Prostate gland (tissue), 2 donors: ENCODE data around the gene TCF7L1. TPM values are rescaled to one million over a fixed set of nuclear protein-coding genes. Genes with fewer than 3 reads are reported as not detected.

Source experiments
- DNase-seq: peaks from one replicate; pipeline ENCODE4 v3.0.0-alpha.2; 2019; ENCODE audit warnings: low spot score
- H3K27ac ChIP-seq, 2 donors: fragments of 200-600 bp; sonication (generic); 2 replicates each; pipeline ENCODE4 v1.5.1; 2017 to 2019
- H3K27me3 ChIP-seq: fragments of 200-600 bp; sonication (generic); replicated peaks from 2 replicates; pipeline ENCODE4 v1.5.1; 2019; ENCODE audit not compliant: insufficient read depth
- H3K36me3 ChIP-seq, 2 donors: fragments of 200-600 bp; sonication (generic); 1 replicate in 1 of 2; 2 replicates in 1 of 2; pipeline versions ENCODE4 v1.5.1 to v1.8.1; 2017 to 2019
- H3K4me1 ChIP-seq: fragments of 200-600 bp; sonication (generic); replicated peaks from 2 replicates; pipeline ENCODE4 v1.5.1; 2019
- H3K4me3 ChIP-seq, 2 donors: fragments of 200-600 bp; sonication (generic); 2 replicates each; pipeline ENCODE4 v1.5.1; 2017 to 2019
- H3K9me3 ChIP-seq: fragments of 200-600 bp; sonication (generic); 2 replicates; pipeline ENCODE4 v1.5.1; 2017
- POLR2A ChIP-seq: fragments of 450-650 bp; IDR thresholded peaks from one replicate; pipeline ENCODE4 v1.6.1; 2016; ENCODE audit warnings: antibody characterized with exemption, mild to moderate bottlenecking
- POLR2AphosphoS5 ChIP-seq: sonication (generic); formaldehyde crosslinking; IDR thresholded peaks from one replicate; pipeline ENCODE4 v1.6.1; 2017; ENCODE audit warnings: antibody characterized with exemption
- WGBS: methylation state at CpG from one replicate; pipeline ENCODE4 v1.1.5; 2018; 5-methylcytosine and 5-hydroxymethylcytosine counted together
- intact Hi-C: fragments of 100-400 bp; cut with DNase I; formaldehyde crosslinking; loops from one replicate; pipeline ENCODE4 v1.14.2; 2022
- total RNA-seq, 2 donors: library from RNA; depleted of rRNA; stranded (reverse); fragments of >200 nt; gene quantifications; one replicate each; pipeline ENCODE4 v1.1.0, GENCODE V29; 2016
- TF ChIP-seq, protein P1 (sequence below), 4 experiments: fragments of 200-600 bp in 2 of 4; fragments of 450-650 bp in 2 of 4; sonication (generic) in 2 of 4; IDR thresholded peaks; 1 replicate in 3 of 4; 2 replicates in 1 of 4; pipeline ENCODE4 v1.5.1; 2016 to 2019; ENCODE audit warnings: antibody characterized with exemption in 4 of 4, mild to moderate bottlenecking in 2 of 4, moderate library complexity in 2 of 4

Gene TCF7L1
- total RNA-seq, 2 donors from 2014 or later = 2.6 to 7.0 TPM

GRCh38 chr2:85158559-85159273, 25.5 kb downstream of the TCF7L1 start:
- Histone ChIP-seq H3K36me3 (no peaks in the 10 kb centered on the region), H3K4me3 (no peak overlapping the region), H3K27me3 (no peaks in the 10 kb centered on the region), H3K4me1 (peaks cover 8% of the 10 kb centered on the region), H3K9me3 (no peaks in the 10 kb centered on the region), H3K27ac (no peak overlapping the region)
- TF ChIP-seq POLR2A = no peak
- TF ChIP-seq, protein P1, sequence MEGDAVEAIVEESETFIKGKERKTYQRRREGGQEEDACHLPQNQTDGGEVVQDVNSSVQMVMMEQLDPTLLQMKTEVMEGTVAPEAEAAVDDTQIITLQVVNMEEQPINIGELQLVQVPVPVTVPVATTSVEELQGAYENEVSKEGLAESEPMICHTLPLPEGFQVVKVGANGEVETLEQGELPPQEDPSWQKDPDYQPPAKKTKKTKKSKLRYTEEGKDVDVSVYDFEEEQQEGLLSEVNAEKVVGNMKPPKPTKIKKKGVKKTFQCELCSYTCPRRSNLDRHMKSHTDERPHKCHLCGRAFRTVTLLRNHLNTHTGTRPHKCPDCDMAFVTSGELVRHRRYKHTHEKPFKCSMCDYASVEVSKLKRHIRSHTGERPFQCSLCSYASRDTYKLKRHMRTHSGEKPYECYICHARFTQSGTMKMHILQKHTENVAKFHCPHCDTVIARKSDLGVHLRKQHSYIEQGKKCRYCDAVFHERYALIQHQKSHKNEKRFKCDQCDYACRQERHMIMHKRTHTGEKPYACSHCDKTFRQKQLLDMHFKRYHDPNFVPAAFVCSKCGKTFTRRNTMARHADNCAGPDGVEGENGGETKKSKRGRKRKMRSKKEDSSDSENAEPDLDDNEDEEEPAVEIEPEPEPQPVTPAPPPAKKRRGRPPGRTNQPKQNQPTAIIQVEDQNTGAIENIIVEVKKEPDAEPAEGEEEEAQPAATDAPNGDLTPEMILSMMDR (IDR thresholded peaks at IDR 0.05) = no peak
- TF ChIP-seq POLR2AphosphoS5 = no peak
- intact Hi-C loops = no loop called here
- WGBS = 48% methylated on average over 14 of the region's 14 CpGs
- DNase-seq = peak; percentile 18

DNA sequence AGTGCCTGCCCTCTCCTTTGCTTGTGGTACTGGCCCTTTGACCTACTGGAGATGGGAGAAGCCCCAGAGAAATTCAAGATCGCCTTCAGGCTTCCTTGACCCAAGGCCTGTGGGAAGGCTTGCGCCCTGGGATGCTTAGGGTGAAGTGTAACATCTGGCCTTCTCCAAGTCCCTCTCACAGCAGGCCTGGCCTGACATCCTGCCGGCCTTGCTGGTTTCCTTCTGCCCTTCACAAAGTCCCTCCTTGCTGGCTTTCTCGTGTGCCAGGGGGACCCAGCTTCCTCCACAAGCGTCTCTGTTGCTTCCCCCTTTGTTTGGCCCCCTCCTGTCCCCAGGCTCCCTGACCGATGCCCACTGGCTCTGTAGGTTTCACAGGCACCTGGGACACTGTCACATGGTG, 26.4 kb downstream of the TCF7L1 start:
- TF ChIP-seq POLR2A = no peak
- TF ChIP-seq, protein P1 (IDR thresholded peaks at IDR 0.05) = no peak
- no peak for TF ChIP-seq POLR2AphosphoS5
- H3K27me3 ChIP-seq = no peaks in the 10 kb centered on the region
- no peaks in the 10 kb centered on the region for H3K9me3 ChIP-seq
- H3K4me3 ChIP-seq = no peak overlapping the region
- intact Hi-C loops = no loop called here
- 61% methylated on average over 6 of the region's 6 CpGs for WGBS
- DNase-seq = no peak
- no peak overlapping the region for H3K27ac ChIP-seq
- peaks cover 8% of the 10 kb centered on the region for H3K4me1 ChIP-seq
- no peaks in the 10 kb centered on the region for H3K36me3 ChIP-seq

DNA sequence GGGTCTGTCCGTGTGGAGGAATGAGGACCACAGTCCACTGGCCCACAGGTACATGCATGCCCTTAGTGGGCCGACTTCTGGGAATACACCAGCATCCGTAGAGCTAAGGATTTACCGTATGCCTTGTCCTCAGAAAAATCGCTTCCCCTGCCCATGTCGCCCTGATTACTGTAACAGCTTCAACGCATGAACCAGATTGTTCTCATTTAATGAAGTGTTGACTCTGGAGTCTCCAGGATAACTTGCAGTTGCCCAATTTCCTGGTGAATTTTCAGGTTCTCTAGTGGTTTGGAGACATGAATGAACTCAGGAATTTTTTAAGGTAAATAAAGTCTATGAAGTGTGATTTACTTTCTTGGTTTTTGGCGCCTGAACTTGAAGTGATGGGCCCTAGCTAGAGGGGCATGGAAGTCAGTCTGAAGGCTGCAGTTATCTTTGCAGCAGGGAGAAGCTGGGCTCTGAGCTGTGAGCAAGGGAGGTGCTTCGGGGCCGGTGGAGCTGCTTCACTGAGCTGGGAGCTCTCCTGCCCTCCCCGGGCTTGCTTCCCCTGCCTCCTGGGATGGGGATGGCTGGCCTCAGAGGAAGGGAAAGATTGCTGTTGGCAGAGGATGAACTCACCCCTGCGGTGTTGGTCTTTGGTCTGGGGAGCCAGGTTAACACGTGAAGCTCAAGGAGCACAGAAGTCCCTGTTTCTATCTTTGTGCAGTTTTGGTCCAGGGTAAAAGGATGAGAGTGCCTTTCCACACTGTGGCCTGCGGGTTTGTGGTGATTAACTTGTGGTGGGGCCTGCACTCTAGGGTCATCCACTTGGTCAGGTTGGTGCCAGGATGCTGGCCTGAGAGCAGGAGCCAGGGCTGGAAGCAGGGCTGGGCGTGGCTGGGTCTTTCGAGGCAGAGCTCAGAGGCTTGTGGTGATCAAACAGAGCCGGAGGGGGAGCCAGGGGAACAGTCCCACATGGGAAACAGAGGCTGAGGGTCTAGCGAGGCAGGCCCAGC, 28.1 kb downstream of the TCF7L1 start:
- TF ChIP-seq POLR2A = no peak
- Histone ChIP-seq H3K36me3 (no peaks in the 10 kb centered on the region), H3K27me3 (no peaks in the 10 kb centered on the region), H3K27ac (no peak overlapping the region), H3K9me3 (no peaks in the 10 kb centered on the region), H3K4me3 (no peak overlapping the region), H3K4me1 (peaks cover 6% of the 10 kb centered on the region)
- intact Hi-C loops = no loop called here
- no peak for DNase-seq
- 78% methylated on average over 17 of the region's 18 CpGs for WGBS

GRCh38 chr2:85162746-85163301, 29.6 kb downstream of the TCF7L1 start:
- Histone ChIP-seq H3K27me3 (no peaks in the 10 kb centered on the region), H3K4me1 (peaks cover 5% of the 10 kb centered on the region), H3K27ac (no peak overlapping the region), H3K4me3 (no peak overlapping the region), H3K9me3 (no peaks in the 10 kb centered on the region), H3K36me3 (no peaks in the 10 kb centered on the region)
- no peak for DNase-seq
- TF ChIP-seq POLR2AphosphoS5 (no peak), POLR2A (no peak)
- TF ChIP-seq, protein P1 (IDR thresholded peaks at IDR 0.05) = no peak
- intact Hi-C loops = no loop called here
- 81% methylated on average over 8 of the region's 8 CpGs for WGBS

DNA sequence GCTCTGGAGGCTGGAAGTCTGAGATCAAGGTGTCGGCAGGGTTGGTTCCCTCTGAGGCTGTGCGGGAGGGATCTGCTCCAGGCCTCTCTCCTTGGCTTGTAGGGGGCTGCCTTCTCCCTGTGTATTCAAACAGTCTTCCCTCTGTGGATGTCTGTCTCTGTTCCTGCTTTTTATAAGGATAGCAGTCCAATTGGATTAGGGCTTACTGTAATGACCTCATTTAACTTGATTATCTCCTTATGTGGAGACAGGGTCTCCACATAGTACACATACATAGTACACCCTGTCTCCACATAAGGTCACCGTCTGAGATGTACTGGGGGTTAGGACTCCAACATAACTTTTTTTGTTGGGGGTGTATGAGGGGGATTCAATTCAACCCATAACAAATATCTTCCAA, 30.5 kb downstream of the TCF7L1 start:
- H3K27me3 ChIP-seq = no peaks in the 10 kb centered on the region

More for the DNA sequence above, 30.5 kb downstream of the TCF7L1 start:
- WGBS = 77% methylated on average over 3 of the region's 3 CpGs
- Histone ChIP-seq H3K36me3 (no peaks in the 10 kb centered on the region), H3K27ac (no peak overlapping the region), H3K4me3 (no peak overlapping the region), H3K9me3 (no peaks in the 10 kb centered on the region), H3K4me1 (peaks cover 5% of the 10 kb centered on the region)
- no peak for DNase-seq
- intact Hi-C loops = no loop called here
- TF ChIP-seq, protein P1 (IDR thresholded peaks at IDR 0.05) = no peak
